Glomerular visceral epithelial cell (primary cell): ENCODE measurements around the gene PRSS27.
"Not testable (repeated sequence)": the region's sequence is repeated elsewhere in the genome, so short reads cannot be mapped to it uniquely, and the experiment has no call there.

Experiments
- DNase-seq: peaks from one replicate; pipeline ENCODE4 v3.0.0-alpha.2; 2016; ENCODE audit errors: extremely low spot score

Gene PRSS27

GRCh38 chr16:2673066-2673999 lies 46.7 kb downstream of the PRSS27 start:
- DNase-seq: peak; percentile 96

DNA sequence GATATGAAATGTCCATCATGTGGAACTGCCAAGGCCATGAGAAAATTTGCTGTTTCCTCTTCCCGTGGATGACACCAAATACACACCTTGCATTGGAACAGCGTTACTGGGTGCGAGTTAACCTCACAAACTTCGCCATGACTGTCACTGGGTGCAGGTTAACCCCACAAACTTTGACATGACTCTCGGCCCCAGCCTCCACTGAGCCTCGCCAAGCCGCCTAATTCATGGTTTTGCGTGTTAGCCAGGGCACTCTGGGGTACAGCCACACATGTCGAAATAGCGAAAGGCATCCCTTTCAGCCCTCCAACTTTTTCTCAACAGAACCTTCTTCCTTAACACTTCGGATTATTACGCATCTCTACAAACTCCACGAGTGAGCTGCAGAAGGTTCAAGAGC lies 48.3 kb downstream of the PRSS27 start:
- no peak for DNase-seq

- DNase-seq: not testable (repeated sequence)
These were observed 48.8 kb downstream of the PRSS27 start for GRCh38 chr16:2671193-2671592.

DNA sequence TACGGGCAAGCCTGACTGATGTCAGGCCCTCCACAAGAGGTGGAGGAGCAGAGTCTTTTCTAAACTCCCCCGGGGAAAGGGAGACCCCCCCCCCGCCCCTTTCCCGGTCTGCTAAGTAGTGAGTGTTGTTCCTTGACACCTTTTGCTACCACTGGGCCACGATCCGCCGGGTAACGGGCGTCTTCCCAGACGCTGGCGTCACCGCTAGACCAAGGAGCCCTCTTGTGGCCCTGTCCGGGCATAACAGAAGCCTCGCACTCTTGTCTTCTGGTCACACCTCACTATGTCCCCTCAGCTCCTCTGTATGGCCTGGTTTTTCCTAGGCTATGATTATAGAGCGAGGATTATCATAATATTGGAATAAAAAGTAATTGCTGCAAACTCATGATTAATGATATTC lies 50.0 kb downstream of the PRSS27 start:
- DNase-seq: peak; percentile 56

DNA sequence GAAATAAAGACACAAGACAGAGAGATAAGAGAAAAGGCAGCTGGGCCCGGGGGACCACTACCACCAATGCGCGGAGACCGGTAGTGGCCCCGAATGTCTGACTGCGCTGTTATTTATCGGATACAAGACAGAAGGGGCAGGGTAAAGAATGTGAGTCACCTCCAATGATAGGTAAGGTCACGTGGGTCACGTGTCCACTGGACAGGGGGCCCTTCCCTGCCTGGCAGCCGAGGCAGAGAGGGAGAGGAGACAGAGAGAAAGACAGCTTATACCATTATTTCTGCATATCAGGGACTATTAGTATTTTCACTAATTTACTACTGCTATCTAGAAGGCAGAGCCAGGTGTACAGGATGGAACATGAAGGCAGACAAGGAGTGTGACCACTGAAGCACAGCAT lies 50.4 kb downstream of the PRSS27 start:
- not testable (repeated sequence) for DNase-seq

DNA sequence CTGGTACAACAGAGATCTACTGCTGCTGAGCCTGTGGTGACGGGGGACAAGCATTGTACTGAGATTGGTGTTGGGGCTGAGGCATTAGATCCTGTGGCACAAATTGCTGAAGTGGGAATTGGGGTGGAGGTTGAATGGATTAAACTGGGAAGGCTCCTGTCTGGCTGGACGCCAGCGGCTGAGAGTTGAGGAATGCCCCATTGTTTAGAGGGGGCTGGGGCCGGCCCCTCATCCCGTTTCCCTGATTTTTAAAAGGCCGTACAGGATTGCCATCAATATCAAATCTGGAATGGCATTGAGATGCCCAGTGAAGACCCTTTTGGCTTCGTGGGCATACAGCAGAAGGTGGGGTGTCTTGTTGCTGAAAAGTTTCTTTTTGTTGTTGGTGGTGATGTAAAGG lies 53.4 kb downstream of the PRSS27 start:
- DNase-seq: not testable (repeated sequence)

DNA sequence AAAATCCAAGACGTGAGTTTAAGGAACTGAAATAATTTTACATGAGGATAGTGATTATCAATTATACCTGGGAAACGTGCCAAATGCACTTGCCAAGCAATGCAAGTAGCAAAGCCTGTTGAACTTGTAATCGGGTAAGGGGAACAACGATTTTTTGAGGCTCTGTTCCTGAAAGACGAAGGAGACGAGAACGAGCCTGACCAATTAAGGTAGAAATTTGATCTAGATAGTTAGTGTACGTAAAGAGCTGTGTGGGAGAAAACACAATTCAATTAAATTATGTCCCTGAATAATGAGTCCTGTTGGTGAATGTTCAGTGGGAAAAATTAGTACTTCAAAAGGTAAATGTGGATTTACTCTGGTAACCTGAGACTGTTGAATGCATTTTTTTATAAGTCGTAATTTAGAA lies 55.4 kb downstream of the PRSS27 start:
- no peak for DNase-seq

DNA sequence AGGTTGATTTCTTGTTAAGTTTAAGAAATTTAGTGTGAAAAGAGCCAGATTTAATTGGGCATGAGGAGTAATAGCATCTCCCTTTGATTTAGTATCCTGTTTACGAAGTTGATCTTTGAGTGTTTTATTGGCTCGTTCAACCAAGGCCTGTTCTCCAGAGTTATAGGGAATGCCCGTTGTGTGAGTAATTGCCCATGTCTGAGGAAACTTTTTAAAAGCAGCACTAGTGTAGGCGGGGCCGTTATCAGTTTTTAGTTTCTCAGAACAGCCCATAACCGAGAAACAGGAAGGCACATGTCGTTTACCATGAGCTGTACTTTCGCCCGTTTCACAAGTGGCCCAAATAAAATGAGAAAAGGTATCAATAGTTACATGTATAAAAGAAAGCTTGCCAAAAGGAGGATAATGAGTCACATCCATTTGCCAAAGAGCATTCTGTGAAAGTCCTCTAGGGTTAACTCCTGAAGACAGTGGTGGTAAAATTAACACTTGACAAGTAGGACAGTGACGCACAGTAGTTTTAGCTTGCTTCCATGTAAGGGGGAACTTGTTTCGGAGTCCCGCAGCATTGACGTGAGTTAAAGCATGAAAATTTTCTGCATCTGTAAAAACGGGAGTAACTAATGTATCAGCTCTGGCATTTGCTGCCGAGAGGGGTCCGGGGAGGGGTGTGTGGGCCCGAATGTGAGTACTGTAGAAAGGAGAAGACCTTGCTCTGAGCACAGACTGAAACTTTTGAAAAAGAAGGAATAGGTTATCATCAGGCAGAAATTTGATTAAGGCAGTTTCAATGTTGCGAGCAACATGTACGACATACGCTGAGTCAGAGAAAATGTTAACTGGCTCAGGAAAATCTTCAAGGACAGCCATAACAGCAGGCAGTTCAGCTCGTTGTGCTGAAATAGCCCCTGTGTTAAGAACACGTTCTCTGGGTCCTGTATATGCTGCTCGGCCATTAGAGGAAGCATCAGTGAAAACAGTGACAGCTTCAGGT lies 56.2 kb downstream of the PRSS27 start:
- no peak for DNase-seq
